Ascending aorta (tissue), 2 donors: ENCODE results near the gene GALNT18. TPM values are rescaled to one million over a fixed set of nuclear protein-coding genes. Genes with fewer than 3 reads are reported as not detected.
"Not testable (repeated sequence)": the region's sequence is repeated elsewhere in the genome, so short reads cannot be mapped to it uniquely, and the experiment has no call there.

Experiments used
- DNase-seq, 2 donors: peaks; one replicate each; pipeline ENCODE4 v3.0.0-alpha.2; 2019; ENCODE audit warnings: low spot score in 2 of 2
- H3K27ac ChIP-seq, 2 donors: fragments of 200-600 bp; sonication (generic); one replicate each; pipeline ENCODE4 v1.5.1; 2016 to 2017; ENCODE audit warnings: mild to moderate bottlenecking in 1 of 2
- H3K27me3 ChIP-seq: fragments of 200-600 bp; sonication (generic); one replicate; pipeline ENCODE4 v1.5.1; 2017
- H3K36me3 ChIP-seq, 2 donors: fragments of 200-600 bp; sonication (generic); one replicate each; pipeline ENCODE4 v1.5.1; 2016
- H3K4me1 ChIP-seq, 2 donors: fragments of 200-600 bp; sonication (generic); one replicate each; pipeline ENCODE4 v1.5.1; 2016 to 2017; ENCODE audit warnings: mild to moderate bottlenecking in 1 of 2
- H3K4me3 ChIP-seq, 2 donors: fragments of 200-600 bp; sonication (generic); one replicate each; pipeline ENCODE4 v1.5.1; 2016 to 2017; ENCODE audit warnings: mild to moderate bottlenecking in 1 of 2
- H3K9me3 ChIP-seq, 2 donors: fragments of 200-600 bp; sonication (generic); one replicate each; pipeline ENCODE4 v1.5.1; 2016
- intact Hi-C: fragments of 100-400 bp; cut with DNase I; formaldehyde crosslinking; loops from one replicate; pipeline ENCODE4 v1.15.1; 2023
- total RNA-seq: library from RNA; depleted of rRNA; stranded (reverse); fragments of >200 nt; gene quantifications from one replicate; pipeline ENCODE4 v1.1.0, GENCODE V29; 2016
- TF ChIP-seq, protein P1 (sequence below), 3 experiments: fragments of 200-600 bp in 2 of 3; fragments of 450-650 bp in 1 of 3; sonication (generic) in 2 of 3; IDR thresholded peaks; one replicate each; pipeline ENCODE4 v1.5.1; 2016 to 2019; ENCODE audit warnings: antibody characterized with exemption in 3 of 3, mild to moderate bottlenecking in 1 of 3, moderate library complexity in 1 of 3

GALNT18 gene
- total RNA-seq, 1 donor from 2014 or later: 53.5 TPM

DNA sequence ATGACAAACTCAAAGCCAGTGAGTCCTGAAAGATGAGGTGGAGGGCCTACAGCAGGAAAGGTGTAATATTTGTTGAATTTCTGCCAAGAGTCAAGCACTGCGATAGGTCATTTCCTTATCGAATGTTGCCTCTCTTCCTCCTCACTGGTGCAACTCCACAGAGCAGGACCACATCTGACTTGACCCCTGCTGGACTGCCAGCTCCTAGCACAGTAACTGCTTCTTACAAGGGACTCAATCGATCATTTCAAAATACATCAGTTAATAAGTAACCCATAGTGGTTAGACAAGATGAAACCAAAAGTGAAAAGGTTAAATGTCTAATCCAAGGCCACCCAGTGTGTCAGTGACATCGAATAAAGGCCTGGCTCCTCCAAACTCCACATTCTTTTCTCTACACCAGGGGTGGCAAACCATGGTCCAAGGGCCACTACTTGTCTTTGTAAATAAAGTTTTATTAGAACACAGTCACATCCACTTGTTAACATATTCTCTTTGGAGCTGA, 170.3 kb downstream of the GALNT18 start:
- H3K27ac ChIP-seq: peak overlapping the region; percentile 23 to 58
- DNase-seq: no peak

GRCh38 chr11:11450744-11451362, 171.0 kb downstream of the GALNT18 start:
- Histone ChIP-seq H3K4me3 (no peak overlapping the region), H3K36me3 (no peaks in the 10 kb centered on the region), H3K4me1 (peaks cover 0 to 3% of the 10 kb centered on the region in 2 donors), H3K9me3 (no peaks in the 10 kb centered on the region), H3K27ac (peak overlapping the region; percentile 16 to 50), H3K27me3 (no peaks in the 10 kb centered on the region)
- TF ChIP-seq, protein P1, sequence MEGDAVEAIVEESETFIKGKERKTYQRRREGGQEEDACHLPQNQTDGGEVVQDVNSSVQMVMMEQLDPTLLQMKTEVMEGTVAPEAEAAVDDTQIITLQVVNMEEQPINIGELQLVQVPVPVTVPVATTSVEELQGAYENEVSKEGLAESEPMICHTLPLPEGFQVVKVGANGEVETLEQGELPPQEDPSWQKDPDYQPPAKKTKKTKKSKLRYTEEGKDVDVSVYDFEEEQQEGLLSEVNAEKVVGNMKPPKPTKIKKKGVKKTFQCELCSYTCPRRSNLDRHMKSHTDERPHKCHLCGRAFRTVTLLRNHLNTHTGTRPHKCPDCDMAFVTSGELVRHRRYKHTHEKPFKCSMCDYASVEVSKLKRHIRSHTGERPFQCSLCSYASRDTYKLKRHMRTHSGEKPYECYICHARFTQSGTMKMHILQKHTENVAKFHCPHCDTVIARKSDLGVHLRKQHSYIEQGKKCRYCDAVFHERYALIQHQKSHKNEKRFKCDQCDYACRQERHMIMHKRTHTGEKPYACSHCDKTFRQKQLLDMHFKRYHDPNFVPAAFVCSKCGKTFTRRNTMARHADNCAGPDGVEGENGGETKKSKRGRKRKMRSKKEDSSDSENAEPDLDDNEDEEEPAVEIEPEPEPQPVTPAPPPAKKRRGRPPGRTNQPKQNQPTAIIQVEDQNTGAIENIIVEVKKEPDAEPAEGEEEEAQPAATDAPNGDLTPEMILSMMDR (IDR thresholded peaks at IDR 0.05): no peak
- no peak for DNase-seq
- intact Hi-C loops: no loop called here

More for the DNA sequence above, 170.3 kb downstream of the GALNT18 start:
- Histone ChIP-seq H3K9me3 (no peaks in the 10 kb centered on the region), H3K36me3 (no peaks in the 10 kb centered on the region), H3K4me3 (no peak overlapping the region), H3K4me1 (peaks cover 0 to 3% of the 10 kb centered on the region in 2 donors), H3K27me3 (no peaks in the 10 kb centered on the region)
- intact Hi-C loops: no loop called here
- TF ChIP-seq, protein P1 (IDR thresholded peaks at IDR 0.05): no peak

- no peak overlapping the region for H3K27ac ChIP-seq
Measured at GRCh38 chr11:11449327-11449726, 172.5 kb downstream of the GALNT18 start.

DNA sequence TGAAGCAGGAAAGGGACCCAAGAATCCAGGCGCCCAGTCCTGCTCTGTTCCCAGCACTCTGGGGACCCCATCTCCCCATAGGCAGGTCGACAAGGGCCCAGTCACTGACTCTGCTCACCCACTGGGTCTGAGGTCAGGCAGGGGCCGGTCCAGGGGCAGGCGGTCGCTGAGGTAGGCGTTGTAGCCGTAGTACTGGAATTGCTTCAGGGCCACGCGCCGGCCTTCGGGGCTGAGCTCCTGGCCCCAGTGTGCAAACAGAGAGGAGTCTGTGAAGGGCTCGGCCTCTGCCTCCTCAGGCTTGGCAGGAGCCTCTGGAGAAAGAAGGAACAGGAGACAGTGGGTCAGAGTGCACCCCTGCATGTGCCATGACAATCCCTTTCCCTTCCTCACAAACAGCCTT, 173.2 kb downstream of the GALNT18 start:
- intact Hi-C loops: no loop called here
- TF ChIP-seq, protein P1 (IDR thresholded peaks at IDR 0.05): no peak
- no peaks in the 10 kb centered on the region for H3K9me3 ChIP-seq
- no peak overlapping the region for H3K4me3 ChIP-seq
- H3K27ac ChIP-seq: no peak overlapping the region
- peaks cover 4 to 16% of the 10 kb centered on the region in 2 donors for H3K4me1 ChIP-seq
- H3K27me3 ChIP-seq: no peaks in the 10 kb centered on the region
- DNase-seq: no peak
- H3K36me3 ChIP-seq: no peaks in the 10 kb centered on the region

More at GRCh38 chr11:11449327-11449726, 172.5 kb downstream of the GALNT18 start:
- intact Hi-C loops: no loop called here
- Histone ChIP-seq H3K27me3 (no peaks in the 10 kb centered on the region), H3K4me1 (peaks cover under 1 to 11% of the 10 kb centered on the region in 2 donors), H3K9me3 (no peaks in the 10 kb centered on the region), H3K4me3 (no peak overlapping the region), H3K36me3 (no peaks in the 10 kb centered on the region)
- TF ChIP-seq, protein P1 (IDR thresholded peaks at IDR 0.05): no peak
- DNase-seq: no peak

GRCh38 chr11:11447601-11448000, 174.2 kb downstream of the GALNT18 start:
- H3K9me3 ChIP-seq, intact Hi-C loops, DNase-seq, H3K36me3 ChIP-seq, H3K27ac ChIP-seq, H3K27me3 ChIP-seq, H3K4me3 ChIP-seq: not testable (repeated sequence)
- H3K4me1 ChIP-seq: peaks cover 4 to 16% of the 10 kb centered on the region in 2 donors

GRCh38 chr11:11446967-11447366, 174.8 kb downstream of the GALNT18 start:
- Histone ChIP-seq H3K27me3 (no peaks in the 10 kb centered on the region), H3K4me1 (peaks cover 4 to 16% of the 10 kb centered on the region in 2 donors), H3K36me3 (no peaks in the 10 kb centered on the region), H3K4me3 (no peak overlapping the region), H3K9me3 (no peaks in the 10 kb centered on the region), H3K27ac (no peak overlapping the region)
- DNase-seq: no peak
- TF ChIP-seq, protein P1 (IDR thresholded peaks at IDR 0.05): no peak
- intact Hi-C loops: no loop called here
